Fibroblast of skin of abdomen (primary cell): ENCODE measurements around the gene SCN11A.
A peak's percentile ranks its signal among the peaks of the same experiment; 100 is the strongest.
"Not testable (repeated sequence)": the region's sequence is repeated elsewhere in the genome, so short reads cannot be mapped to it uniquely, and the experiment has no call there.

Experiments used
- DNase-seq: peaks from one replicate; pipeline ENCODE4 v3.0.0-alpha.2; 2013

Gene SCN11A

DNA sequence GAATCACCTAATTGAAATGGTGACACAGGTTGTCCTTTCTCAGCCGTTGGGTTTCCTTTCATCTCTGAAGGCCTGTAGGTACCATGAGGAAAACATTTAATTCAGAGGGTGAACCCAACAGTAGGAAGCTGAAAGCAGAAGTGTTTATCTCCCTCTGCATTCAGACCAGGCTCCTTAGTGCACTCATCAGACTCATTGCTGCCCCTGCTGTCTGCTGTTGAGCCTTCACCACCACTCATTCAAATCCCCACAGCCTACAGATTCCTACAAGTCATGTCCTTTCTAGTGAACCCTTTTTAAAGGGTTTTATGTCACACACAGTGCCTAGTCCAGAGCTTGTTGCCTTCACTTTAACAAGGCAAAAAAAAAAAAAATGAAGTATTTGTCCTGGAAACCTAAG, 13.5 kb upstream of the SCN11A start:
- DNase-seq: peak; percentile 38

DNA sequence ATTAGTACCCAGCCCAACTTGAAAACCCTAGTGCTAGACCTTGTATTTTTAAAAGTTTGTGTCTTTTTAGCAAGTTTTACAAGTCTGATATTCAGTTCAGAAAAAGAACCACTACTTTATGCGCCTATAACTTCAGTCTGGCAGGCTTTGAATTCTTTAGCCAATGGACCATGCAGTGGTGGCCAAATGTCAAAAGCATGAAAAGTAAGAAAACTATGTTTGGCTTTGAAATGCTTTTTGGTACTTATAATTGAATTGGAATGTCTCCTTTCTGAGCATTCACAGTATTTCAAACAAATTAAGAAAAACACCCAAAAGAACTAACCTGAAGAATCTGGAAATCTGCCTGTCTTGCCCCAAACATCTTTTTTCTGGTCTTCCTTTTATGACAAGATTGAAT, 12.9 kb upstream of the SCN11A start:
- DNase-seq: peak; percentile 68

DNA sequence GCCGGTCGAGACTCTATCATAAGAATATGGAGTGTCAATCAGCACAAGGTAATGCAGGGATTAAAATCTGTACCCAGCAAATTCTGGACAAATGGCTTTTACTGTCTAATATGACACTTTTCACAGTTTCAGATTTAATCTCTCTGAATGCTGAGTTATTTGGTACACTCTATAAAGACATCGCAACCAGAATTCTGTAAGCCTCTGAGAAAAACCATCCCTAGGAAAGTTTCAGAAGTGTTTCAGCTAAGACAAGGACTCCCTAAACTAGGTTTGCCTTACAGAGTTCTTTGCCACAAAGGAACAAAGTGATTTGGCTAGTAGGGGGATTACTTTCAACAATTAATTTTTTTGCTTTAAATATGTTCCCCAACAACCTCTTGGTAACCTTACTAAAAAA, 11.4 kb upstream of the SCN11A start:
- no peak for DNase-seq

DNA sequence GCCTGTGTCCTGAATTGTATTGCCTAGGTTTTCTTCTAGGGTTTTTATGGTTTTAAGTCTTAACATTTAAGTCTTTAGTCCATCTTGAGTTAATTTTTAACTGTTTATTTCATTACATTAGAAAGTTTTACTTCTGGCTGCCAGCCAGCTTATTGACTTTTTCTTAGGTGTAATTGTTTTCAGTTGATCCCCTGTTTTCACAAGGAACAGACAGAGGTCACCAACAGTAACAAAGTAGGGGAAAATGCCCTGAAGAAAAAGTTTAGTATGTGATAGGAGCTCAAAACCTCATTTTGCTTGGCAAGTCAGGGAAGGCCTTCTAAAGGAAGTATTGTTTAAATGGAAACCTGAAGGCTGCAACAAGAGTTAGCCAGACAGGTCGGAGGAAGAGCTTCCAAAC, 10.4 kb upstream of the SCN11A start:
- DNase-seq: no peak

DNA sequence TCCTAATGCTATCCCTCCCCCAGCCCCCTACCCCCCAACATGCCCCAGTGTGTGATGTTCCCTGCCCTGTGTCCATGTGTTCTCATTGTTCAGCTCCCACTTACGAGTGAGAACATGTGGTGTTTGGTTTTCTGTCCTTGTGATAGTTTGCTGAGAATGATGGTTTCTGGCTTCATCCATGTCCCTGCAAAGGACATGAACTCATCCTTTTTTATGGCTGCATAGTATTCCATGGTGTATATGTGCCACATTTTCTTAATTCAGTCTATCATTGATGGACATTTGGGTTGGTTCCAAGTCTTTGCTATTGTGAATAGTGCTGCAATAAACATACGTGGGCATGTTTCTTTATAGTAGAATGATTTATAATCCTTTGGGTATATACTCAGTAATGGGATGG, 9.5 kb upstream of the SCN11A start:
- not testable (repeated sequence) for DNase-seq

DNA sequence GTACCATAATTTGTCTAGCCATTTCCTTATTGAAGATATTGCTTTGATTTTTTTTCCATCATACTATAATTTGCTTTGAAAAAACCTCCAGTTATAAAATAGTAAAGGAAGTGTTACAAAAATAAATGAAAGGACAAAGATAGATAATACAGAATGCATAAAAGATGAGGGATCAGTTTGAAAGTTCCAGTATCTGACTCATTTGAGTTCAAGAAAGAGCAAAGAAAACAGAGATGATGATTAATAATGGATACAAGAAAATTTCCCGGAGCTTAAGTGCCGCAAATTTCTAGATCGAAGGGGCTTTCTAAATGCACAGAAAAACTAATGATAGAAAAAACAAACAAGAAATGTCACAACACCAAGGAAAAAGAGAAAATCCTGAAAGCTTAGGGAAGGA, 4.4 kb upstream of the SCN11A start:
- no peak for DNase-seq

DNA sequence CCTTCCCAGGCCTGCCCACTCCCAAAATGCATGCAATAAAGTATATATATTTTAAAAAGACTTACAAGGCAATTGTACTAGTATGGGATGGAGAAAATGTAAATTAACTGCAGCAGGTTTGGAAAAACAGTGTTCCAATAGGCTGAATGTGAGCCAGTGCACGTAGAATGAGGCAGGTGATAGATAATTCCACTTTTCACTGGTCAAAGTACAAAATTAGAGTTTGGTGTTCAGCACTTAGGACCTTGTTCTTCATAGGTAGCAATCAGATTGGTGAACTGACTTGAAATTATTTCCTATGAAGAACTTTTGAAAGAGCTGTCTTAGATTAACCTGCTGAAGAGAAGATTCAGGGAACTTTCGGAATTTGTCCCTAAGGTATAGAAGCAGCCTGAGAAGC, 2.0 kb upstream of the SCN11A start:
- DNase-seq: no peak

DNA sequence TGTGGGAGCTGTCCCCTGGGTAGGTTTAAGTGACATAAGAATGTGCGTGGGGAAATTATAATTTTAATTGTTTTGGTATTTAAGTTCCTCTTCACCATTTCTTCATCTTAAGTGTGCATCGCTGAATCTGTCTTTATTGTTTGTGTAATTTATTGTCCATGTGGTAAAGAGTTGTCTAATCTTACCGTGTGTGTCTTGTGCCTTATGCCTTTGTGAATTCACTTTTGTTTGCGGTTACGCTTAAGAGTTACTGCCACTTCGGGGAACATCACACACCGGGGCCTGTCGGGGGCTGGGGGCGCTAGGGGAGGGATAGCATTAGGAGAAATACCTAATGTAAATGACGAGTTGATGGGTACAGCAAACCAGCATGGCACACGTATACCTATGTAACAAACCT, 839 bp upstream of the SCN11A start:
- no peak for DNase-seq

DNA sequence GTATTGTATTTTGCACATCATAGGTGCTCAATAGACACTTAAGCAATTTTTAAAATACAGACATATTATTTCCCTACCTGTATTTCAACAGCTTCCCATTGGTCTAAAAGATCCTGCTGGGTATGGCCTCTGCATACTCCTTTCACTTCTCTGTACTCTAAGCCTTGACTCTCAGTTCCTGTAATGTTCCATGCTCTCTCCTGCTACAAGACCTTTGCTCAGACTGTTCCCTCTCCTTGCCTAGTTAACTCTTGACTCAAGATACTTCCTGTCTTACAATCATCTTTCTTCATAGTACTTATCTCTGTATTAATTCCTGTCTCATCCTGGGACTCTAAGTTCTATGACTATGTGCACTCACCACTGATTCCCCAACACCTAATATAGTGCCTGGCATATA, 1.7 kb downstream of the SCN11A start:
- no peak for DNase-seq

DNA sequence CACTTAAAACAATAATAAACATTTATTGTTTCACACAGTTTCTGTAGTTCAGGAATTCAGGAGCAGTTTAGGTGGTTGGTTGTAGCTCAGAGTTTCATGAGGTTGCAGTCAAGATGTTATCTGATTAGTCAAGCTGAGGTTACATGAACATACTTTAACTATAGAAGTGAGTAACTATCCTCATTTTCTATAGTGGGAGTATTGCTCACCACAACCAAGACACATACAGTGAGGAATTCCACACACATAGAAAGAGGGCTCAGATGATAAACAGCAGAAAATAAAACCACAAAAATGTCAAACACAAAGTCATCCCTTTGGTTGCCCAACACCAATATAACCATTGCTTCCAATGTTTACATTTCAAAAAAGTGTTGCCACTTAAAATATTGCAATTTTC, 13.6 kb downstream of the SCN11A start:
- peak; percentile 87 for DNase-seq

DNA sequence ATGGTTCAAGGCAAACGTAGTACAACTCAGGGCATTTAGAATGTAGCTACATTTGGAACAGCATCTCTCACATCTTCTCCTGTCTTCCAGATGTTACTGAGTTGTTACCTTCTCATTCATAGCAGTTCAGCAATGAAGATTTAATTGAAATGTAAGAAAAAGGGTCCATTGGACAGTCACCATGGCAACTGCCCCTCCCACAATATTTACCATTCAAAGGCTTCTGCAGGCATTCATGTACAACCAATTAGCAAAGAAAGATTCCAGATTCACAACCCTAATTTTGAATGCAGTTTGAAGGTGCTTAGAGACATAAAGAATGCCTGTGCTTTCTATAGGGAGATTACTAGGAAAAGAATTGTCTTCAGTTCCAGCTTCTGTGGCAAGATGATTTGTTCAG, 22.2 kb downstream of the SCN11A start:
- DNase-seq: no peak

DNA sequence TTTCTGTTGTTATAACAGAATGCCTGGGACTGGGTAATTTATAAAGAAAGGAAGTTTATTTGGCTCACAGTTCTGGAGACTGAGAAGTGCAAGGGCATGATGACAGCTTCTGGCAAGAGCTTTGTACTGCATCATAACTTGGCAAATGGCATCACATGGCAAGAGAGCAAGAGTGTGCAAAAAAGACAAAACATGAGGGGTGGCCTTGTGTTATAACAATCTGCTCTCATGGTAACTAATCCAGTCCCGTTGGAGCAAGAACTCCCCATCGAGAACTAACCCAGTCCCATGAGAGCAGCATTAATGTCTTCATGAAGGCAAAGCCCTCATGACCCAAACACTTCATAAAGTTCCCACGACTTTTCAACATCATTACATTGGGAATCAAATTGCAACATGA, 23.2 kb downstream of the SCN11A start:
- no peak for DNase-seq

DNA sequence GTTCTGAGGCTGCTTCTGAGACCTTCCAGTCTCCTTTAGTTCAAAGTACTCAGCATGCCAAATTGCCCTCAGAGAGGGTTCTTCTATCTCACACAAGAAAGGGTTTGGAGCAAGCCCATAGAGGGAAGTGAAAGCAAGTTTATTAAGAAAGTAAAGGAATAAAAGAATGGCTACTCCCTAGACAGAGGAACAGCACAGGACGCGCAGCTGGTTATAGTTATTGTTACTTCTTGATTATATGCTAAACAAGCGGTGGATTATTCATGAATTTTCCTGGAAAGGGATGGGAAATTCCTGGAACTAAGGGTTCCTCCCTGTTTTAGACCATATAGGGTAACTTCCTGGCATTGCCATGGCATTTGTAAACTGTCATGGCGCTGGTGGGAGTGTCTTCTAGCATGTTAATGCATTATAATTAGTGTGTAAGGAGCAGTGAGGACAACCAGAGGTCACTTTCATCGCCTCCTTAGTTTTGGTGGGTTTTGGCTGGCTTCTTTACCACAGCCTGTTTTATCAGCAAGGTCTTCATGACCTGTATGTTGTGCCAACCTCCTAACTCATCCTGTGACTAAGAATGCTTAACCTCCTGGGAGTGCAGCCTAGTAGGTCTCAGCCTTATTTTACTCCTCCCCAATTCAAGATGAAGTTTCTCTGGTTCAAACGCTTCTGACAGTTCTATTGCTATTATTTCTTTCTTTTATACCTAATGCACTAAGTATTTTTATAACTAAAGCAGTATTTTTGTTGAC, 26.3 kb downstream of the SCN11A start:
- DNase-seq: no peak

DNA sequence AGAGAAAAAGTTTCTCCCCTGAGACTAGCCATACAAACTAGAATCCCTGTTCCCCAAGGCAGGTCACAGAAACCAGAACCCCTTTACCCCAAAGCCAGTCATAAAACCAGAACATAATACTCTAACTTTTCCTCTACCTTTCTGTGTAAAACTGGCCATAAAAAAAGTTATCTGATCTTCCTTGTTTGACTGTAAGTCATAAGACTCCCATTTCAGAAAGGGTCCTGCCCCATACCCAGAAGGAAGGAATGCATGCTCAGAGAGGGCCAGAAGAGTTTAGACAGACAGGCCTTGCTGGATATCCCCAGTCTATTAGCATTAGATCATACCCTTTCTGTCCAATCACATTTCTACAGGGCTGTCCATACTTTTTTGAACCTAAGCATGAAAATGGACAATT, 27.2 kb downstream of the SCN11A start:
- no peak for DNase-seq

DNA sequence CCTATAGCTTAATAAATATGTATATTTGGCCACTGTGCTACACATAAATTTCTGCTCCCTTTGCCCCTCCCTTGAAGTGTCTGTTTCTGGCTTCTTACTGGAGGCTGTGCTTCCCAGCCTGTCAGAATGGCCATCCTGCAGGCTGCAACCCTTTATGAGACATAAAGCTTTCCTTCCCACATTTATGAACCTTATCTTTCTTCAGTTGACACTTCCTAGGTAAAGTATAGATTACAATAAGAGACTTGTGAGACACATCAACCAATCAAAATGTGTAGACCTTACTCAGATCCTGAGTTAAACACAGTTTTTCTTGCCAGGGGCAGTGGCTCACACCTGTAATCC, 29.5 kb downstream of the SCN11A start:
- no peak for DNase-seq

DNA sequence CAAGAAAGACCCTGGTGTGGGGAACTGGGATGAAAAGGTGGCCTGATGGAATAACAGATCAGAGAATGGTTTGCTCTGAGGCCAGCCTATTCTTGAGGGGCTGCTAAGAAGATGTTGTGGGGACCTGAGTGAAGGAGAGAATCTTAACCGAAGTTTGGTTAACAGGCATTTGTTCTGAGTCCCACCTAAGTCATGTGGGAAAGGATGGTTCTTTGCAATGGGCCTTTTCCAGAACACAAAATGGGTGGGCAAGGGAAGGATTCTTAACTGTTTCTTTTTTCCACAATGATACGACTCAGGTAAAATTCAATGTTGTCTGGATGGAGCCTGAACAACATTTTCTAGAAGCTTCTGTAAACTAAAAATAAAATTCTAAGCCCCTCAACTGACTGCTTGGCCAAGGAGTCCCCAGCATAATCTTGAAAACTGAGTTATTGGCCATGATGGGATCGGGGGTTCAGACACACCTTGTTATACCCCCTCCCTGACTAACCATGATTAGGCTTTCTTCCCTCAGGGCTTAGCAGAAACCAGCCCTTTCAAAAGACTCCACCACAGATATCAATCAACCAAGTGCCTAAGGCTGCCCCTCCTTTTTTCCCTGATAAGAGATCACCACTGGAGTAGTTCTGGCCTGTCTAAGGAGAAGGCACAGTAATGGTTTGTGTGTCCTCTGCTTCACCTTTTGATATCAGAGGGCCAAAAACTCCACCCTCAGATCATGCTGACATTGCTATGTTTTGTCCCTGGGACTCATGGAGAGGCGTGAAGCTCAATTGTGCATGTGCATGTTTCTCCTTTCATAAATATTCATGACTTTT, 30.1 kb downstream of the SCN11A start:
- DNase-seq: no peak

DNA sequence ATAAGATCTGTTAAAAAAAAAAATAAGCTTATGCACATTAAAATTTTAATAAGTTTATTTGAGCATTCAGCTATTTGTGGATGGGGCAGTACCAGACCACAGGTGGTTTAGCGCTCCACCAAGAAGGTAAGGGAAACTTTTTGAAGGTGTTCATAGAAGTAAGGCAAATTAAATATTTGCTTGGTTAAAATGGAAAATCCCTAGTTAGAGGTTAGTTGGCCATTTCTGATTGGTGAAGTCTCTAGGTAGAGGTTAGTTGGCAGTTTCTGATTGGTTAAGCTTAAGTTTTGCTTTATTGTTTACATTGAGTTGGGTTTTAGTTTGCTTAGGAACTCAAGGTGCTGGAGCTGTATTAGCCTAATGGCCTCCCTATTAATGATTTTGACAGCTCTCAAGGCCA, 30.7 kb downstream of the SCN11A start:
- DNase-seq: no peak

DNA sequence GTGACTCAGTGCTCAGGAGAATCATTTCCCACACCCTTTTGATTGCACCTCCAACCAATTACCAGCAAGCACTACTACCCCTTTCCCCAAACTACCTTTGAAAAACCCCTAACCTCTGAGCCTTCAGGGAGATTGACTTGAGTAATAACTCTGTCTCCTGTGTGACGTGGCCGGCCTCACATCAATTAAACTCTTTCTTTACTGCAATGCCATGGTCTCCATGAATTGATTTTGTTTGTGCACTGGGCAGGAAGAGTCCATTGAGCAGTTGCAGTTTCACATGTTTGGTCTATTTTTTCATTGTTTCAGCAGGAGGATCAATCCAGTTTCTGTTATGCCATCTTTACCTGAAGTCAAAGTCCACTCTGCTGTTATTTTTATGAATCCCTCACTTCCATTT, 32.4 kb downstream of the SCN11A start:
- no peak for DNase-seq

DNA sequence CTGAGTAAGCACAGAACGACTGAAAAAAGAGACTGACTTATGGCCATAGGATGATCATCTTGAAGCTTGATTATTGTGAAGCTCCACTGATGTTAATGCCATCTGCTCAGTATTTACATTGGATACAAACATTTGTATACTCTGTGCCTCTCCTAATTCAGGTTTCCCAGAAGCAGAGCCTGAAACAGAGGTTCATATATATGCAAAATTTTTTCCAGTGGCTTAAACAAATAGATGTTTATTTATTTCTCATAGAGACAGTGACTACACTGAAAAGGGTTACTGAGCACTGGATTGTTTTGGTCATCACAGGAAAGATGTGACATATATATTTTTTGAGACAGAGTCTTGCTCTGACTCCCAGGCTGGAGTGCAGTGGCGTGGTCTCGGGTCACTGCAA, 36.3 kb downstream of the SCN11A start:
- no peak for DNase-seq

DNA sequence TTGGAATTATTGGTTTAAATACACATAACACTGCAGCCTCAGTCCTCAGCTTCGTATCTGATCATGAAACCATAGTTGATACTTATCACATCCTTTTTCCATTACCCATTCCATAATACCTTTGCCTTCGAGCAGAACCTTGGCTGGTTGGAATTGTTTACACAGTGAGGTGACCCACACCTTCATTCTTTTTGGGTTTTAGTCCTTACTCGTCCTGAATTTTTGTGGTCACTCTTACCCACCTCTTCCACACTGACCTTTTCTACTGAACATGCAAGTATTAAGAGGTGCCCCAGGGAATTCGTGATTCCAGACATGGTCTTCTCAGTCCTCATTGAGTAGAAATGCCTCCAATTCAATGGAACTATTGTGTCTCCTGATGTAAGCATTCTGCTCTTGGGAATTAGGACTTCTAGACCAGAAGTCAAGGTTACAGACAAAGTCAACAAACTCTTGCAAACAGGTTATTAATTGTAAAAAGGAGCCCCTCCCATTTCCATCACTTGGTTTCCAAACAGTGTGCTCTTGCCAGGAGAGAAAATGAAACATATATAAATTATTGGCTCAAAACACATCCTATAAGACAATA, 37.7 kb downstream of the SCN11A start:
- no peak for DNase-seq

DNA sequence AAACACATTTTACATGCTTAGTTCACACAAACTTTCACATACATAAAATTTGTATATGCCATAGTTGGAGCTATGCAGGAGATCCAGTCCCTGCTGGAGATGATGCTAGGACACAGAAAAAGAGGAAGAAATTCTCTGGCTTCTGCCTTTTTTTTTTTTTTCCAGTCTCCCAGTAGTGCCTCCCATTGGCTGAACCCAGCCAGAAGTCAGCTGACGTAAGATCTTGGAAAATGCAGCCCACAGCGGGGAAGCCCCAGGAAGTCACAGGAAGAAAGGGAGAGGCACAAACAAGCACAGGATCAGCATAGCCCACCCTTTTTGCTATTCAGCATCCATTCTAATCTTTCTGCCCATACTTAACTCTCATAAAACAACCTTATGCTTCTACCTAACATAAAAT, 38.5 kb downstream of the SCN11A start:
- DNase-seq: peak; percentile 4

DNA sequence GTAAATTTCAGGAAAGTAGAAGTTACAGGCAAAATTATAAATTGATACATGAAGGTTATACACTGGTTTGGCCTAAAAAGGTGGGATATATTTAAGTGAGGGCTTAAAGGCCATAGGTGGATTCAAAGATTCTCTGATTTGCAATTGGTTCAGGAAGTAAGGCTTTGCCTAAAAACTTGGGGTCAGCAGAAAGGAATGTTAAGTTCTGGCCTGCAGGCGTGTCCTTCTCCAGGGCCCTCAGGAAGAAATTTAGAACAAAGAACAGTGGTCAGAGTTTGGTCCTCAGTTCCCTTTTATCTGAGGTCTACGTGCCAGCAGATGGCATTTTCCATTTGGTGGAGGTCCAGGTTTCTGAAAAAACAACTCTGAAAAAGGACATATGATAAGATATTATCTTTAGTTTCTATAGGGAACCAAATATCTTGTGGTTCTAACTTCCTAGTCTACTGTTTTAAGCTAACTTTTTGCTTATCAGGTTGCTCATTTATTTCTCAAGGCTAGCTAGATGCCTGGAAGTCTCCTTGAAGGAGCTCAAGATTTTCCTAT, 40.5 kb downstream of the SCN11A start:
- DNase-seq: no peak

DNA sequence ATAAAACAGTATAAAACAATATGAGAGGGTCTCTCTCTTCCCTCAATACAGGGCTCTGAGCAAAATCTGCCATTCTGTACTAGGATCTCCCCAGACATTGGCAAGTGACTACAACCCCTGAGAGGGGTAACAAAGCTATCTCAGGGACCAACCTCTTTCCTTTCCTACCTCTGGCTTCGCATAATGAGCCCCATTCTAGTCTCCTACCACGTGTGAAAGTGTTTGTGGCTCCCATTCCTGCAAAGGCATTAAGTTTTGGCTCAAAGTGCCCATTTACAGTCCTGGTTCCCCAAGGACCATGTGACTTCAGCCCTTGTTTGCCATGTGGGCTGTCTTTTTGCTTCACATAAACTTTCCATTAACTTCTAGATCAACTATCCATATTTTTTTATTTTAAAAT, 46.4 kb downstream of the SCN11A start:
- DNase-seq: no peak
